K562 (cell line): ENCODE measurements around the gene SASH3. TPM values are rescaled to one million over a fixed set of nuclear protein-coding genes. Genes with fewer than 3 reads are reported as not detected.

ENCODE experiments used
- ATAC-seq: fragments of 200-7000 bp; cut with Tn5 transposase; 3 replicates; pipeline ENCODE4 v1.9.1; 2020; ENCODE audit warnings: moderate library complexity
- BruUV-seq: library from RNA; stranded (reverse); fragments of 400-500 nt; replicated peaks from 2 replicates; lab custom pipeline; 2021; lab: Mats Ljungman, UMichigan
- CTCF ChIA-PET: fragments of 300-600 bp; formaldehyde crosslinking; extraction: SDS; loops from one replicate; lab custom pipeline; 2021; ENCODE audit warnings: low intra/inter-chr PET ratio; lab: Yijun Ruan, JAX
- POLR2A ChIA-PET: fragments of 300-600, 350-650 bp; sonication (Branson Sonifier 250); formaldehyde crosslinking; extraction: SDS; loops from one replicate; lab custom pipeline; 2021; ENCODE audit warnings: antibody characterized with exemption, inconsistent platforms; lab: Yijun Ruan, JAX
- DNase-seq, 4 experiments: peaks; one replicate each; pipeline versions ENCODE4 v3.0.0 to v3.0.0-alpha.2; 2011 to 2018; ENCODE audit warnings: low spot score in 3 of 4, mixed read lengths in 3 of 4; ENCODE audit errors: extremely low read depth in 1 of 4
- FAIRE-seq: peaks from 2 replicates; lab custom pipeline; 2011; peaks lifted over from hg19 to GRCh38; lab: Jason Lieb, UNC
- H2AFZ ChIP-seq: 2 replicates; pipeline ENCODE4 v1.6.0; 2011; ENCODE audit warnings: low read depth, low read length, control low read depth, inconsistent platforms
- H3K27ac ChIP-seq: fragments of 200-600 bp; 3 replicates; pipeline ENCODE4 v1.8.0; 2011; ENCODE audit warnings: low read depth, mild to moderate bottlenecking, control low read depth, inconsistent platforms, low read length, moderate library complexity, mixed read lengths; ENCODE audit errors: extremely low read depth
- H3K27me3 ChIP-seq, 2 experiments: fragments of 300-600 bp in 1 of 2; 2 replicates in 1 of 2; 3 replicates in 1 of 2; pipeline versions ENCODE4 v1.6.0 to v1.8.0; 2011; ENCODE audit warnings: inconsistent platforms in 2 of 2, low read length in 2 of 2, mild to moderate bottlenecking in 1 of 2, mixed read lengths in 1 of 2, moderate library complexity in 1 of 2; ENCODE audit not compliant: control insufficient read depth in 2 of 2, insufficient read depth in 2 of 2
- H3K36me3 ChIP-seq: fragments of 300-600 bp; 3 replicates; pipeline ENCODE4 v1.8.0; 2011; ENCODE audit warnings: mild to moderate bottlenecking, low read length, inconsistent platforms; ENCODE audit not compliant: control insufficient read depth, insufficient read depth
- H3K4me1 ChIP-seq, 2 experiments: fragments of 200-600 bp in 1 of 2; replicated peaks in 1 of 2; 2 replicates in 1 of 2; 3 replicates in 1 of 2; pipeline versions ENCODE4 v1.5.1 to v1.8.0; 2011; ENCODE audit warnings: inconsistent platforms in 2 of 2, low read length in 2 of 2, mild to moderate bottlenecking in 1 of 2, mixed read lengths in 1 of 2, moderate library complexity in 1 of 2; ENCODE audit not compliant: control insufficient read depth in 2 of 2, insufficient read depth in 2 of 2
- H3K4me2 ChIP-seq: 2 replicates; pipeline ENCODE4 v1.6.1; 2011; ENCODE audit warnings: low read length, control low read depth, inconsistent platforms, mixed read lengths; ENCODE audit not compliant: insufficient read depth
- H3K4me3 ChIP-seq: fragments of 200-600 bp; sonication (generic), shearing (Covaris generic); 2 replicates; pipeline ENCODE4 v1.5.1; 2016; ENCODE audit warnings: control low read depth, inconsistent platforms
- H3K79me2 ChIP-seq: fragments of 200-600 bp; 3 replicates; pipeline ENCODE4 v1.8.0; 2011; ENCODE audit warnings: low read length, inconsistent platforms; ENCODE audit not compliant: control insufficient read depth, insufficient read depth
- H3K9ac ChIP-seq, 2 experiments: 2 replicates each; pipeline versions ENCODE4 v1.6.0 to v1.6.1; 2011; ENCODE audit warnings: low read depth in 2 of 2, low read length in 2 of 2, control low read depth in 1 of 2, inconsistent platforms in 1 of 2, mild to moderate bottlenecking in 1 of 2, mixed read lengths in 1 of 2; ENCODE audit not compliant: insufficient read depth in 1 of 2
- H3K9me1 ChIP-seq: one replicate; pipeline ENCODE4 v1.6.0; 2011; ENCODE audit warnings: inconsistent platforms, mild to moderate bottlenecking, low read length, moderate library complexity; ENCODE audit not compliant: control insufficient read depth, insufficient read depth
- H3K9me3 ChIP-seq: replicated peaks from 2 replicates; pipeline ENCODE4 v1.5.1; 2011; ENCODE audit warnings: low read depth, low read length, inconsistent platforms; ENCODE audit not compliant: control insufficient read depth, insufficient read depth
- H4K20me1 ChIP-seq: replicated peaks from 2 replicates; pipeline ENCODE4 v1.6.1; 2011; ENCODE audit warnings: low read length, inconsistent platforms, mixed read lengths; ENCODE audit not compliant: control insufficient read depth, insufficient read depth
- BHLHE40 ChIP-seq: IDR thresholded peaks from 2 replicates; pipeline ENCODE4 v1.6.1; 2011; ENCODE audit warnings: low read length, improper control_type of control experiment
- NRF1 ChIP-seq, 2 experiments: fragments of 450-650 bp; IDR thresholded peaks in 1 of 2; conservative IDR thresholded peaks in 1 of 2; 2 replicates each; pipeline ENCODE4 v1.6.1; 2014; ENCODE audit warnings: mild to moderate bottlenecking in 2 of 2
- PPARD ChIP-seq: fragments of 250-450 bp; sonication (Bioruptor Pico); IDR thresholded peaks from 2 replicates; pipeline ENCODE4 v1.8.0; 2022; ENCODE audit warnings: inconsistent platforms, mild to moderate bottlenecking, moderate library complexity
- RBM25 ChIP-seq: fragments of 200-400 bp; formaldehyde crosslinking; IDR thresholded peaks from 2 replicates; pipeline ENCODE4 v1.6.1; 2018; ENCODE audit warnings: low read length, low read depth, moderate library complexity; ENCODE audit not compliant: severe bottlenecking
- WGBS: fragments of 100-300 bp; shearing (Covaris generic); methylation state at CpG from one replicate; pipeline ENCODE4 v1.1.6; 2016; ENCODE audit warnings: low coverage, mixed read lengths; ENCODE audit not compliant: insufficient coverage; ENCODE audit errors: missing lambda C conversion rate; 5-methylcytosine and 5-hydroxymethylcytosine counted together
- in situ Hi-C: fragments of 300-500 bp; cut with MboI; formaldehyde crosslinking; loops from 4 replicates; pipeline ENCODE4 v1.15.0; 2018; ENCODE audit warnings: inconsistent platforms, mixed read lengths
- intact Hi-C: fragments of 100-400 bp; cut with micrococcal nuclease; formaldehyde crosslinking; loops from 2 replicates; pipeline ENCODE4 v1.14.2; 2022
- polyA plus RNA-seq, 8 experiments: library from polyadenylated mRNA; depleted of rRNA in 4 of 8; stranded (reverse) in 5 of 8; unstranded in 3 of 8; fragments of >200 nt; fragmentation: Nextera tagmentation in 2 of 8; fragmentation: Illumina TruSeq in 1 of 8; extraction: Ambion mirVana in 2 of 8; extraction: Trizol in 1 of 8; gene quantifications; 2 replicates each; pipeline versions ENCODE4 v1.2.1 to v1.2.3, GENCODE V29; 2011 to 2014; ENCODE audit warnings: inconsistent platforms in 1 of 8, missing spikeins in 1 of 8
- total RNA-seq, 7 experiments: library from RNA; depleted of rRNA in 6 of 7; stranded (reverse); fragments of >200 nt in 6 of 7; fragmentation: Illumina TruSeq in 2 of 7; extraction: Trizol in 2 of 7; gene quantifications; 2 replicates each; pipeline versions ENCODE4 v1.2.1 to v1.2.3, GENCODE V29; 2011 to 2021; ENCODE audit warnings: low replicate concordance in 1 of 7

The SASH3 gene
- total and polyA plus RNA-seq, 9 of the 15 experiments (the other 6 are each of a cell fraction or from before 2014, with no cell fraction given), result 0.03 to 0.72 (median 0.08) TPM

DNA sequence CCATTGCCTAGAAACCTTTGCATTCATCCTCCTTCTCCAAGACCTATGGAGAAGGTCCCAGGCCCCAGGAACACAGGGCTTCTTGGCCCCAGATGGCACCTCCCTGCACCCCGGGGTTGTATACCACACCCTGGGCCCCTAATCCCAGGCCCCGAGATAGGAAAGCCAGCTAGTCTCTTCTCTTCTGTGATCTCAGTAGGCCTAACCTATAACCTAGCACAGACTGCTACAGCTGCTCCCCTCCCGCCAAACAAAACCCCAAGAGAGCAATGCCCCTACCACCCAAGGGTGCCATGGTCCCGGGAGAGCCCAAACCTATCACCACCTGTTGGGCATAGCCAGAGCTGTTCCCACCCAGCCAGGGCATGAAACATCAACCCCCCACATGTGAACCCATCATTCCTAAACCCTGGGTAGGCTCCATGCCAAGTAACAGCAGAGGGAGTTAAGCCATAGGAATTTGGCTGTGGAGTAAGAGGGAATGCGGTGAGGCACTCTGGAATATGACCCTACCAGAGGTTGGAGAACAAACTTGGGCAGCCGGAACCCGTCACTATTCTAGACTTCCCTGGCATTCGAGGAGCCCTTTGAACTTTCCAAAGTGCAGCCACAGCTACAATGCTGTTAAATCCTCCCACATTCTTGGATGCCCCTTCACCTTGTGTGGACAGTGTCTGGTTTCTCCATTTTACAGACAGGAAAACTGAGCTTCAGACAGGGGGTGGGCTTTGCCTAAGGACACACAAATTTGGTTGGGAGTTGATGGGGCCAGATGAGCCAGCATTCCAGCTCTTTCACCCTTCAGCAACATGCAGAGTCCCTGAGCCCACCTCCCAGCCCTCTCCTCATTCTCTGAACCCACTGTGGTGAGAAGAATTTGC, 10.9 kb upstream of the SASH3 start:
- no peaks in the 10 kb centered on the region for H3K9me3 ChIP-seq
- DNase-seq, result no peak
- H3K4me2 ChIP-seq, result no peak overlapping the region
- no peaks in the 10 kb centered on the region; a peak in 1 of 5 replicates for H3K4me1 ChIP-seq
- no peaks in the 10 kb centered on the region for H4K20me1 ChIP-seq
- POLR2A ChIA-PET, result interaction anchor here (0.6 to 0.7 kb wide), 3 partner anchors 11 to 183 kb away, joined by 3 read pairs; partner anchors contain the start of gene SASH3
- CTCF ChIA-PET, result no interaction called here
- H3K79me2 ChIP-seq, result no peaks in the 10 kb centered on the region
- no peak overlapping the region for H3K4me3 ChIP-seq
- in situ Hi-C loops (no loop called here), intact Hi-C loops (no loop called here)
- WGBS, result 50% methylated on average over 6 of the region's 8 CpGs
- no peaks in the 10 kb centered on the region for H3K36me3 ChIP-seq
- FAIRE-seq, result no peak
- H2AFZ ChIP-seq, result 0 out of 2 replicates have a peak overlapping the region, but pooled peaks have one; percentile 24
- H3K9me1 ChIP-seq, result no peaks in the 10 kb centered on the region
- no peak overlapping the region; a peak in 1 of 4 replicates for H3K9ac ChIP-seq
- ATAC-seq, result no peak
- no peak overlapping the region for H3K27ac ChIP-seq
- H3K27me3 ChIP-seq, result no peaks in the 10 kb centered on the region
- BruUV-seq, result no TSS peak
- no peak for TF ChIP-seq PPARD (CRISPR knock-in tag)

DNA sequence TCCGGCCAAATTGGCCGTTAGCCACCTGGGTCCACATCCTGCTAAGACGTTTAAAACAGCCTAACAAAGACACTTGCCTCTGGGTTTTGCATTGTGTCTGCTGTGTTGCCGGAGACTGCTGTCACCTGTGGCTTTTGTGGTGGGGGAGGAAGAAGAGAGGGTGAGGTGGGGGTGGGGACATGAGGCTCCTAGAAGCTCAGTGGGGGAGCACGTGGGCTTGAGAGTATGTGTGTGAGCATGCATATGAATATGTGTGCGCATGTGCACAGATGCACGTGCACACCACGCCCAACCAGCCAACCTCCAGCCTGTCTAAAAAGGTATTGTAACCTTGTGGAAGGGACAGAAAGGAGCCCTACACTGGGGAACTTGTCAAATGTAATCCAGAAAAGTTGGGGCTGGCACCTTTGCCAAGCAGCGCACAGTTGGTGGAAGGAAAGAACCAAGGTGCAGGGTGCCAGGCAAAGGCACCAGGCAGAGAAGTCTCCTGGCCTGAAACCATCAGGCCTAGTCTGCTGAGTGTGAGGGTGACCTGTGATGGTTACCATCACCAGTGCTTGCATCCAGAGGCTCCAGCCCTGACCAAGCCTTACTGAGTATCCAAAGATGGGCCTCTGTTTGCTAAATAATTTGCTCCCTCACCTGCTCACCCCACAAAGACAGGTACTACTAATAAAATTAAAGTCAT, 10.1 kb upstream of the SASH3 start:
- peak; percentile 23; the same call in 1 of the 3 replicates for ATAC-seq
- TF ChIP-seq NRF1 (conservative IDR thresholded peaks at IDR 0.05 in 1 of 2, IDR thresholded peaks at IDR 0.05 in 1 of 2) (0 out of 4 replicates have a peak, but pooled peaks of 1 of the 2 experiments have one; percentile 27), BHLHE40 (peak; percentile 63; the same call in 1 of the 2 replicates), RBM25 (no peak)
- Histone ChIP-seq H3K9ac (no peak overlapping the region), H3K9me1 (no peaks in the 10 kb centered on the region), H3K27ac (no peak overlapping the region), H3K9me3 (no peaks in the 10 kb centered on the region), H3K79me2 (no peaks in the 10 kb centered on the region), H2AFZ (0 out of 2 replicates have a peak overlapping the region, but pooled peaks have one; percentile 24), H3K27me3 (no peaks in the 10 kb centered on the region), H3K4me1 (no peaks in the 10 kb centered on the region; a peak in 1 of 5 replicates), H3K4me2 (no peak overlapping the region), H4K20me1 (no peaks in the 10 kb centered on the region), H3K36me3 (no peaks in the 10 kb centered on the region), H3K4me3 (no peak overlapping the region)
- BruUV-seq, result no TSS peak
- 44% methylated on average over 8 of the region's 9 CpGs for WGBS
- POLR2A ChIA-PET, result interaction anchor here (0.7 kb wide), 2 partner anchors 10 to 184 kb away, joined by 3 read pairs; partner anchors contain the start of gene SASH3
- intact Hi-C loops (no loop called here), in situ Hi-C loops (no loop called here)
- no peak for DNase-seq
- CTCF ChIA-PET, result no interaction called here
- FAIRE-seq, result no peak
